ENCODE data around the gene CSTB.
A peak's percentile ranks its signal among the peaks of the same experiment; 100 is the strongest.

The CSTB gene

DNA sequence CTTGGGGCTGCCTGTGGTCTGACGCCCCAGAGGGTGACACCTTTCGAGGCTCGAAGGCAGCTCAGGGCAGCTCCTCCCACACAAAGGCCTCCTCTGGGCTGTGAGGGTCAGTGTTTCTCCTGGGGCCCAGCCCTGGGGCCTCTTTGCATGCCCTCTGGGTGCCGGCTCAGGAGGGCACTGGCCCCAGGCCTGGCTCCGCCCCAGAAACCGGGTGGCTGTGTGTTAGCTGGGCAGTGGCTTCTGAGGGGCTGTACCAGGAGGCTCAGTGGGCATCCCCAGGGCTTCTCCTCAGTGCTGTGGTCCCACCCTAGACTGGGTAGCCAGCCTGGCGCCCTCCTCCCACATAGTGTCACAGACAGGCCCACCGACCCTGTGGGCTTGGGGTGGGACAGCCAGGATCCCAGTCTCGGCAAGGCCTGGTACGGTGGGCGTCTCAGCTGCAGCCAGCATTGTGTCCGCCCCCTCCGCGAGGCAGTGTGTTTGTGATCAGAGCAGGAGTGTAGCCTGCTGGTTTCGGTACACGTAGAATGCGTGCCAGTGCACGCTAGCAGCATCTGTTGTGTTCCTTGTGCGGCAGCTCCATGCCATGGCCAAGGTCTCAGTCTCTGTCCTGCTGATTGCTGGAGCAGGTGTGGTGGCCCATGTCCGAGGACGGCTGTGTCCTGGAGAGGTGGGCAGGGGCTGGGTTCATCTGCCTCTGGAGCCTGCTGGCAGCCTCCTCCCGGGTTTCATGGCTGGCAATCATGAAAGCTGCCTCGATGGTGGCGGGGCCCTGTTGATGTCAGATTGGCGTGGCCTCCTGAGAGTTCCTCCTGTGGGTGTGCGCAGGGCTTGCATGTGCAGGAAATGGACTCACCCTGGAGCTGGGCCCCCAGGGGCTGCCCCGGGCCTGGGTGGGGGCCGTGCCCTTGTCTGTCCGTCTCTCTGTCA lies 41.3 kb upstream of the CSTB start:
- H3K4me2 ChIP-seq (ENCODE audit: low read depth, low read length, poor library complexity, severe bottlenecking), result no peak overlapping the region

GRCh38 chr21:43816611-43817071 lies 40.5 kb upstream of the CSTB start:
- Histone ChIP-seq H4K20me1 (ENCODE audit: insufficient read depth, low read length, poor library complexity, severe bottlenecking) (no peaks in the 10 kb centered on the region), H3F3A (ENCODE audit: low read depth) (no peaks in the 10 kb centered on the region), H3K79me2 (ENCODE audit: insufficient read depth, low read length) (no peaks in the 10 kb centered on the region), H3K9me2 (replicated peaks; ENCODE audit: low read depth, low read length) (no peaks in the 10 kb centered on the region), H3K4me3 (ENCODE audit: low read length, poor library complexity, severe bottlenecking) (no peak overlapping the region), H2AFZ (ENCODE audit: low read length) (no peak overlapping the region), H3K4me2 (ENCODE audit: low read depth, low read length, poor library complexity, severe bottlenecking) (no peak overlapping the region), H3K9ac (ENCODE audit: low read depth, low read length, poor library complexity, severe bottlenecking) (no peak overlapping the region), H3K9me3 (ENCODE audit: insufficient read depth, low read depth, low read length) (no peaks in the 10 kb centered on the region), H3K36me3 (ENCODE audit: insufficient read depth, low read length) (no peaks in the 10 kb centered on the region), H3K4me1 (ENCODE audit: insufficient read depth, low read length, poor library complexity, severe bottlenecking) (no peaks in the 10 kb centered on the region), H3K27me3 (ENCODE audit: insufficient read depth, low read length, poor library complexity, severe bottlenecking) (no peaks in the 10 kb centered on the region)
- no peak for TF ChIP-seq EZH2phosphoT487 (IDR thresholded peaks at IDR 0.05; ENCODE audit: borderline replicate concordance)
- TF ChIP-seq, protein P1, sequence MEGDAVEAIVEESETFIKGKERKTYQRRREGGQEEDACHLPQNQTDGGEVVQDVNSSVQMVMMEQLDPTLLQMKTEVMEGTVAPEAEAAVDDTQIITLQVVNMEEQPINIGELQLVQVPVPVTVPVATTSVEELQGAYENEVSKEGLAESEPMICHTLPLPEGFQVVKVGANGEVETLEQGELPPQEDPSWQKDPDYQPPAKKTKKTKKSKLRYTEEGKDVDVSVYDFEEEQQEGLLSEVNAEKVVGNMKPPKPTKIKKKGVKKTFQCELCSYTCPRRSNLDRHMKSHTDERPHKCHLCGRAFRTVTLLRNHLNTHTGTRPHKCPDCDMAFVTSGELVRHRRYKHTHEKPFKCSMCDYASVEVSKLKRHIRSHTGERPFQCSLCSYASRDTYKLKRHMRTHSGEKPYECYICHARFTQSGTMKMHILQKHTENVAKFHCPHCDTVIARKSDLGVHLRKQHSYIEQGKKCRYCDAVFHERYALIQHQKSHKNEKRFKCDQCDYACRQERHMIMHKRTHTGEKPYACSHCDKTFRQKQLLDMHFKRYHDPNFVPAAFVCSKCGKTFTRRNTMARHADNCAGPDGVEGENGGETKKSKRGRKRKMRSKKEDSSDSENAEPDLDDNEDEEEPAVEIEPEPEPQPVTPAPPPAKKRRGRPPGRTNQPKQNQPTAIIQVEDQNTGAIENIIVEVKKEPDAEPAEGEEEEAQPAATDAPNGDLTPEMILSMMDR (conservative IDR thresholded peaks at IDR 0.05; ENCODE audit: low read length), result peak; percentile 23; the same call in 1 of the 2 replicates

More for the DNA sequence above, 41.3 kb upstream of the CSTB start:
- H2AFZ ChIP-seq (ENCODE audit: low read length), result no peak overlapping the region
- no peaks in the 10 kb centered on the region for H3K79me2 ChIP-seq (ENCODE audit: insufficient read depth, low read length)
- H4K20me1 ChIP-seq (ENCODE audit: insufficient read depth, low read length, poor library complexity, severe bottlenecking), result no peaks in the 10 kb centered on the region
- no peaks in the 10 kb centered on the region for H3K27me3 ChIP-seq (ENCODE audit: insufficient read depth, low read length, poor library complexity, severe bottlenecking)
- H3K9me3 ChIP-seq (ENCODE audit: insufficient read depth, low read depth, low read length), result no peaks in the 10 kb centered on the region
- H3K36me3 ChIP-seq (ENCODE audit: insufficient read depth, low read length), result no peaks in the 10 kb centered on the region
- no peaks in the 10 kb centered on the region for H3K4me1 ChIP-seq (ENCODE audit: insufficient read depth, low read length, poor library complexity, severe bottlenecking)
- no peaks in the 10 kb centered on the region for H3F3A ChIP-seq (ENCODE audit: low read depth)
- no peak overlapping the region for H3K9ac ChIP-seq (ENCODE audit: low read depth, low read length, poor library complexity, severe bottlenecking)
- no peak for TF ChIP-seq EZH2phosphoT487 (IDR thresholded peaks at IDR 0.05; ENCODE audit: borderline replicate concordance)
- TF ChIP-seq, protein P1 (conservative IDR thresholded peaks at IDR 0.05; ENCODE audit: low read length), result no peak
- H3K4me3 ChIP-seq (ENCODE audit: low read length, poor library complexity, severe bottlenecking), result no peak overlapping the region
- no peaks in the 10 kb centered on the region for H3K9me2 ChIP-seq (replicated peaks; ENCODE audit: low read depth, low read length)

- Histone ChIP-seq H3K9me2 (replicated peaks; ENCODE audit: low read depth, low read length) (no peaks in the 10 kb centered on the region), H2AFZ (ENCODE audit: low read length) (no peak overlapping the region), H3K4me3 (ENCODE audit: low read length, poor library complexity, severe bottlenecking) (no peak overlapping the region), H3K36me3 (ENCODE audit: insufficient read depth, low read length) (no peaks in the 10 kb centered on the region), H3K4me1 (ENCODE audit: insufficient read depth, low read length, poor library complexity, severe bottlenecking) (peaks cover 2% of the 10 kb centered on the region), H3K9ac (ENCODE audit: low read depth, low read length, poor library complexity, severe bottlenecking) (no peak overlapping the region), H3K79me2 (ENCODE audit: insufficient read depth, low read length) (no peaks in the 10 kb centered on the region), H3K9me3 (ENCODE audit: insufficient read depth, low read depth, low read length) (no peaks in the 10 kb centered on the region), H3K27me3 (ENCODE audit: insufficient read depth, low read length, poor library complexity, severe bottlenecking) (no peaks in the 10 kb centered on the region), H3F3A (ENCODE audit: low read depth) (no peaks in the 10 kb centered on the region), H4K20me1 (ENCODE audit: insufficient read depth, low read length, poor library complexity, severe bottlenecking) (no peaks in the 10 kb centered on the region), H3K4me2 (ENCODE audit: low read depth, low read length, poor library complexity, severe bottlenecking) (no peak overlapping the region)
- no peak for TF ChIP-seq EZH2phosphoT487 (IDR thresholded peaks at IDR 0.05; ENCODE audit: borderline replicate concordance)
- TF ChIP-seq, protein P1 (conservative IDR thresholded peaks at IDR 0.05; ENCODE audit: low read length), result no peak
Observed at GRCh38 chr21:43815991-43816390, 39.9 kb upstream of the CSTB start.

All from Loucy (cell line).